K562 (cell line): Measurements from ENCODE around the gene NIPAL3. TPM values are rescaled to one million over a fixed set of nuclear protein-coding genes. Genes with fewer than 3 reads are reported as not detected.

ENCODE experiments used
- DPF2 ChIP-seq: fragments of 450-650 bp; IDR thresholded peaks from 2 replicates; pipeline ENCODE4 v1.6.1; 2016
- ETV5 ChIP-seq: sonication (generic); formaldehyde crosslinking; IDR thresholded peaks from 2 replicates; pipeline ENCODE4 v1.4.0; 2020; ENCODE audit warnings: low read depth, mild to moderate bottlenecking, missing genetic modification reagents
- GATAD2A ChIP-seq: fragments of 450-650 bp; IDR thresholded peaks from 2 replicates; pipeline ENCODE4 v1.6.1; 2017
- HDAC2 ChIP-seq: fragments of 450-650 bp; IDR thresholded peaks from 2 replicates; pipeline ENCODE4 v1.6.1; 2016; ENCODE audit warnings: mild to moderate bottlenecking
- HOXB6 ChIP-seq: fragments of 250-450 bp; sonication (Bioruptor Pico); IDR thresholded peaks from 2 replicates; pipeline ENCODE4 v1.5.1; 2022; ENCODE audit warnings: mild to moderate bottlenecking, borderline replicate concordance
- KHSRP ChIP-seq: fragments of 450-650 bp; IDR thresholded peaks from 2 replicates; pipeline ENCODE4 v1.6.1; 2017
- KLF1 ChIP-seq: fragments of 450-650 bp; IDR thresholded peaks from 2 replicates; pipeline ENCODE4 v1.6.1; 2016; ENCODE audit warnings: missing genetic modification characterization, missing compliant biosample characterization
- NCOA4 ChIP-seq: fragments of 450-650 bp; IDR thresholded peaks from 2 replicates; pipeline ENCODE4 v1.6.1; 2018; ENCODE audit warnings: mild to moderate bottlenecking; ENCODE audit not compliant: partially characterized antibody
- NCOR1 ChIP-seq: fragments of 450-650 bp; IDR thresholded peaks from 2 replicates; pipeline ENCODE4 v1.6.1; 2016; ENCODE audit warnings: mild to moderate bottlenecking, moderate library complexity
- NFRKB ChIP-seq: fragments of 450-650 bp; IDR thresholded peaks from 2 replicates; pipeline ENCODE4 v1.6.1; 2016; ENCODE audit warnings: low read depth
- PHF20 ChIP-seq: fragments of 450-650 bp; IDR thresholded peaks from 2 replicates; pipeline ENCODE4 v1.6.1; 2018; ENCODE audit not compliant: partially characterized antibody
- PPARD ChIP-seq: fragments of 250-450 bp; sonication (Bioruptor Pico); IDR thresholded peaks from 2 replicates; pipeline ENCODE4 v1.8.0; 2022; ENCODE audit warnings: inconsistent platforms, mild to moderate bottlenecking, moderate library complexity
- RBM14 ChIP-seq: fragments of 200-400 bp; formaldehyde crosslinking; IDR thresholded peaks from 2 replicates; pipeline ENCODE4 v1.6.1; 2018; ENCODE audit warnings: low read depth, mild to moderate bottlenecking, low read length, moderate library complexity, borderline replicate concordance; ENCODE audit not compliant: insufficient read depth
- UBTF ChIP-seq, 2 experiments: IDR thresholded peaks; 2 replicates each; pipeline ENCODE4 v1.6.1; 2012; ENCODE audit warnings: improper control_type of control experiment in 2 of 2, low read depth in 2 of 2, low read length in 2 of 2, borderline replicate concordance in 1 of 2
- ZBTB1 ChIP-seq: sonication (generic); formaldehyde crosslinking; IDR thresholded peaks from 2 replicates; pipeline ENCODE4 v1.8.1; 2023; ENCODE audit warnings: missing genetic modification reagents, low read depth, mild to moderate bottlenecking, borderline replicate concordance
- ZBTB9 ChIP-seq: fragments of 450-650 bp; formaldehyde crosslinking; IDR thresholded peaks from 2 replicates; pipeline ENCODE4 v1.4.0; 2020; ENCODE audit warnings: mild to moderate bottlenecking, moderate library complexity
- ZNF134 ChIP-seq: fragments of 250-450 bp; sonication (Bioruptor Pico); conservative IDR thresholded peaks from 2 replicates; pipeline ENCODE4 v1.4.0; 2020
- ZNF584 ChIP-seq: fragments of 200-800 bp; sonication (Bioruptor generic); IDR thresholded peaks from 2 replicates; pipeline ENCODE4 v1.6.1; 2016; ENCODE audit warnings: low read depth, mild to moderate bottlenecking, missing genetic modification characterization, missing compliant biosample characterization
- ZNF75A ChIP-seq: fragments of 450-650 bp; formaldehyde crosslinking; IDR thresholded peaks from 2 replicates; pipeline ENCODE4 v1.4.0; 2020; ENCODE audit warnings: mild to moderate bottlenecking
- ZSCAN29 ChIP-seq: fragments of 450-650 bp; IDR thresholded peaks from 2 replicates; pipeline ENCODE4 v1.6.1; 2017
- polyA plus RNA-seq, 8 experiments: library from polyadenylated mRNA; depleted of rRNA in 4 of 8; stranded (reverse) in 5 of 8; unstranded in 3 of 8; fragments of >200 nt; fragmentation: Nextera tagmentation in 2 of 8; fragmentation: Illumina TruSeq in 1 of 8; extraction: Ambion mirVana in 2 of 8; extraction: Trizol in 1 of 8; gene quantifications; 2 replicates each; pipeline versions ENCODE4 v1.2.1 to v1.2.3, GENCODE V29; 2011 to 2014; ENCODE audit warnings: inconsistent platforms in 1 of 8, missing spikeins in 1 of 8
- total RNA-seq, 7 experiments: library from RNA; depleted of rRNA in 6 of 7; stranded (reverse); fragments of >200 nt in 6 of 7; fragmentation: Illumina TruSeq in 2 of 7; extraction: Trizol in 2 of 7; gene quantifications; 2 replicates each; pipeline versions ENCODE4 v1.2.1 to v1.2.3, GENCODE V29; 2011 to 2021; ENCODE audit warnings: low replicate concordance in 1 of 7
- TF ChIP-seq, protein P1 (sequence below): fragments of 450-650 bp; IDR thresholded peaks from 2 replicates; pipeline ENCODE4 v1.6.1; 2014; ENCODE audit warnings: low read depth, mild to moderate bottlenecking, moderate library complexity, borderline replicate concordance
- TF ChIP-seq, protein P2 (sequence below): IDR thresholded peaks from 2 replicates; pipeline ENCODE4 v1.6.1; 2014; ENCODE audit warnings: antibody characterized with exemption

NIPAL3 gene
- total and polyA plus RNA-seq, 9 of the 15 experiments (the other 6 are each of a cell fraction or from before 2014, with no cell fraction given) = 10.5 to 26.3 (median 16.0) TPM

GRCh38 chr1:24438423-24438901 lies 22.9 kb downstream of the NIPAL3 start (continued):
- TF ChIP-seq, protein P1, sequence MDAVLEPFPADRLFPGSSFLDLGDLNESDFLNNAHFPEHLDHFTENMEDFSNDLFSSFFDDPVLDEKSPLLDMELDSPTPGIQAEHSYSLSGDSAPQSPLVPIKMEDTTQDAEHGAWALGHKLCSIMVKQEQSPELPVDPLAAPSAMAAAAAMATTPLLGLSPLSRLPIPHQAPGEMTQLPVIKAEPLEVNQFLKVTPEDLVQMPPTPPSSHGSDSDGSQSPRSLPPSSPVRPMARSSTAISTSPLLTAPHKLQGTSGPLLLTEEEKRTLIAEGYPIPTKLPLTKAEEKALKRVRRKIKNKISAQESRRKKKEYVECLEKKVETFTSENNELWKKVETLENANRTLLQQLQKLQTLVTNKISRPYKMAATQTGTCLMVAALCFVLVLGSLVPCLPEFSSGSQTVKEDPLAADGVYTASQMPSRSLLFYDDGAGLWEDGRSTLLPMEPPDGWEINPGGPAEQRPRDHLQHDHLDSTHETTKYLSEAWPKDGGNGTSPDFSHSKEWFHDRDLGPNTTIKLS = no peak
- 0 out of 4 replicates have a peak, but pooled peaks of 1 of the 2 experiments have one; percentile 63 for TF ChIP-seq UBTF (IDR thresholded peaks at IDR 0.05; ENCODE audit: borderline replicate concordance in 1 of 2, low read depth in 2 of 2, low read length in 2 of 2)
- TF ChIP-seq DPF2 = peak; percentile 83
- TF ChIP-seq KHSRP = no peak
- no peak for TF ChIP-seq ZNF584
- TF ChIP-seq HOXB6 (CRISPR knock-in tag) = no peak
- no peak for TF ChIP-seq NFRKB
- no peak for TF ChIP-seq KLF1 (tag)
- no peak for TF ChIP-seq RBM14
- TF ChIP-seq ZSCAN29 = no peak
- no peak for TF ChIP-seq ZBTB1
- no peak for TF ChIP-seq ZNF134
- TF ChIP-seq ZBTB9 (CRISPR knock-in tag) = 0 out of 2 replicates have a peak, but pooled peaks have one; percentile 25
- no peak for TF ChIP-seq ETV5
- TF ChIP-seq ZNF75A (CRISPR knock-in tag) = no peak
- TF ChIP-seq GATAD2A = no peak
- TF ChIP-seq PHF20 = no peak
- peak; percentile 68 for TF ChIP-seq NCOR1
- TF ChIP-seq HDAC2 = peak; percentile 18; the same call in 1 of the 2 replicates
- TF ChIP-seq, protein P2, sequence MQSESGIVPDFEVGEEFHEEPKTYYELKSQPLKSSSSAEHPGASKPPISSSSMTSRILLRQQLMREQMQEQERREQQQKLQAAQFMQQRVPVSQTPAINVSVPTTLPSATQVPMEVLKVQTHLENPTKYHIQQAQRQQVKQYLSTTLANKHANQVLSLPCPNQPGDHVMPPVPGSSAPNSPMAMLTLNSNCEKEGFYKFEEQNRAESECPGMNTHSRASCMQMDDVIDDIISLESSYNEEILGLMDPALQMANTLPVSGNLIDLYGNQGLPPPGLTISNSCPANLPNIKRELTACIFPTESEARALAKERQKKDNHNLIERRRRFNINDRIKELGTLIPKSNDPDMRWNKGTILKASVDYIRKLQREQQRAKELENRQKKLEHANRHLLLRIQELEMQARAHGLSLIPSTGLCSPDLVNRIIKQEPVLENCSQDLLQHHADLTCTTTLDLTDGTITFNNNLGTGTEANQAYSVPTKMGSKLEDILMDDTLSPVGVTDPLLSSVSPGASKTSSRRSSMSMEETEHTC = peak; percentile 46; the same call in 1 of the 2 replicates
- no peak for TF ChIP-seq NCOA4
- TF ChIP-seq PPARD (CRISPR knock-in tag) = no peak
